AG04450 (cell line): ENCODE results near the gene EDA. TPM values are rescaled to one million over a fixed set of nuclear protein-coding genes. Genes with fewer than 3 reads are reported as not detected.

Experiments used
- CTCF ChIA-PET: fragments of 300-600, 350-600 bp; formaldehyde crosslinking; extraction: SDS; loops from one replicate; lab custom pipeline; 2022; ENCODE audit warnings: antibody characterized with exemption, inconsistent platforms; lab: Charles Lee
- POLR2A ChIA-PET: fragments of 350-600 bp; formaldehyde crosslinking; extraction: SDS; loops from one replicate; lab custom pipeline; 2021; ENCODE audit warnings: antibody characterized with exemption, inconsistent platforms; lab: Yijun Ruan, JAX
- DNase-seq: peaks from one replicate; pipeline ENCODE4 v3.0.0-alpha.2; 2011; ENCODE audit warnings: low read depth, low spot score
- H3K27ac ChIP-seq: one replicate; pipeline ENCODE4 v1.5.1; 2012; ENCODE audit warnings: low read depth, low read length, control low read depth
- H3K27me3 ChIP-seq: one replicate; pipeline ENCODE4 v1.6.0; 2012; ENCODE audit warnings: low read length; ENCODE audit not compliant: control insufficient read depth, insufficient read depth
- H3K4me3 ChIP-seq: 2 replicates; pipeline ENCODE4 v1.5.1; 2011; ENCODE audit warnings: mild to moderate bottlenecking, low read depth, low read length, control low read depth
- H3K9me3 ChIP-seq: 2 replicates; pipeline ENCODE4 v1.5.1; 2012; ENCODE audit warnings: low read length; ENCODE audit not compliant: control insufficient read depth, insufficient read depth
- CTCF ChIP-seq: IDR thresholded peaks from 2 replicates; pipeline ENCODE4 v1.5.1; 2011; ENCODE audit warnings: low read depth, low read length, control low read depth, inconsistent platforms
- polyA plus RNA-seq: library from polyadenylated mRNA; depleted of rRNA; stranded (reverse); fragments of >200 nt; gene quantifications from 2 replicates; pipeline ENCODE4 v1.2.3, GENCODE V29; 2011

EDA gene
- polyA plus RNA-seq, 1 experiment = 0.02 TPM

- H3K9me3 ChIP-seq = no peaks in the 10 kb centered on the region
- H3K4me3 ChIP-seq = no peak overlapping the region
- no peak for TF ChIP-seq CTCF
- ChIA-PET CTCF (interaction anchor here (1.4 kb wide), 1 partner anchor 428 kb away, joined by 3 read pairs; no protein-coding TSS in a partner anchor), POLR2A (no interaction called here)
- no peak for DNase-seq
- no peak overlapping the region for H3K27ac ChIP-seq
- H3K27me3 ChIP-seq = no peaks in the 10 kb centered on the region
Observed at GRCh38 chrX:69605521-69605920, 10.4 kb upstream of the EDA start.

DNA sequence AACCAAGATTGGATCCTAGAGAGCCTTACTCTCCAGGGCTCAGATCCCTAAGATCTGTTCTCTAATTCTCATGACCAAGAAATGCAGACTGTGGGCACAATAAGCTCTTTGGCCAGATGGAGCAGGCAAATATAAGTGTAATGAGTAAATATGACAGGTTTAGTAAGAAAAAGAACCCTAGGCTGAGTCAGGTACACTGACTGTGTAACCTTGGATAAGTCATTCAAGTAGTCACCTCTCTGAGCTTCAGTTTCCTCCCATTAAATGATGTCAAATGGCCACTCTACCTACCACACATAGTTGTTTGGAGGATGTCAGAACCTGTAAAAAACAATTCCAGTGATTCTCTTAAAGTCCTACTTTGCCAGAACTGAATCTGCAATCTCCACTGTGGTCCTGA is 8.3 kb upstream of the EDA start:
- CTCF ChIA-PET = no interaction called here
- no peak overlapping the region for H3K27ac ChIP-seq
- no peak for DNase-seq
- H3K4me3 ChIP-seq = no peak overlapping the region
- no peaks in the 10 kb centered on the region for H3K27me3 ChIP-seq
- POLR2A ChIA-PET = no interaction called here
- no peaks in the 10 kb centered on the region for H3K9me3 ChIP-seq
- no peak for TF ChIP-seq CTCF

DNA sequence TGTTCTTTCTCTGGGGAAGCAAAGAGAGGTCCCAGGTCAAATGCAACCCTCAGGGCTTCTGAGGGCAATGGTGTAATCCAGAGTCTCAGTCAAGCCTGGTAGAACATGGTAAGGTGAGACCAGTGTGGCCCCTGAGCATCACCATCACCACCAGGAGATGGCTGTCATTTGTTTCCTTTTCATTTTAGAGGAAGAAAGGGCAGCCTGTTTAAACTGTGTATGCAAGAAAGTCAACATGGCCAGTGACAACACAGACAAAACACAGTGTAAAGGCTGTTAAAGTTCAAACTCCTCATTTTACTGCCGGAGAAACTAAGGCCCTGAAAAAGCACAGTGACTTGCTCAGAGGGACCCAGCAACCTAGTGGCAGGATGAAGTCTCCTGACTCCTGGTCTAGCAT is 2.0 kb upstream of the EDA start:
- Histone ChIP-seq H3K9me3 (no peaks in the 10 kb centered on the region), H3K27ac (no peak overlapping the region), H3K27me3 (peaks cover 9% of the 10 kb centered on the region), H3K4me3 (no peak overlapping the region)
- ChIA-PET CTCF (interaction anchor here (0.9 kb wide), 1 partner anchor 189 kb away, joined by 3 read pairs; no protein-coding TSS in a partner anchor), POLR2A (no interaction called here)
- DNase-seq = no peak
- no peak for TF ChIP-seq CTCF

DNA sequence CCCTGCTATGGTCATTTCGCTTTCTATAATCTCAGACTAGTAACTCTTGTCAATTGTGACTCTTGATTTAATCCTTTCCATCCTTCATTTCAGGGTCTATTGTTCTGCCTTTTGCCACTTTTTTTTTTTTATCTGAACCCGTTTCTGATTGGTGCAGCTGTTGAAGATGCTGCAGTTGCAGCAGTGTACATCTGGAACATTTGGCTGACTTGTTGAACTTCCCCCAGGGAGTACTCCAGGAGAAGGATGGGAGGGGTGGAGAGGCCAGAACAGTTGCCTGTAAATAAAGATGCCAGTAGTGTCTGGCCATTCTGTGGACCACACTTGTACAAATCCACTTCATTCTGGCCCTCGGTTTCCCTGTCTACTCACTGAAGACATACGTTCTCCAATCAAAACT is 1.0 kb upstream of the EDA start:
- TF ChIP-seq CTCF = no peak
- no peaks in the 10 kb centered on the region for H3K9me3 ChIP-seq
- no peak for DNase-seq
- ChIA-PET CTCF (no interaction called here), POLR2A (no interaction called here)
- no peak overlapping the region for H3K27ac ChIP-seq
- peaks cover 9% of the 10 kb centered on the region for H3K27me3 ChIP-seq
- no peak overlapping the region for H3K4me3 ChIP-seq

DNA sequence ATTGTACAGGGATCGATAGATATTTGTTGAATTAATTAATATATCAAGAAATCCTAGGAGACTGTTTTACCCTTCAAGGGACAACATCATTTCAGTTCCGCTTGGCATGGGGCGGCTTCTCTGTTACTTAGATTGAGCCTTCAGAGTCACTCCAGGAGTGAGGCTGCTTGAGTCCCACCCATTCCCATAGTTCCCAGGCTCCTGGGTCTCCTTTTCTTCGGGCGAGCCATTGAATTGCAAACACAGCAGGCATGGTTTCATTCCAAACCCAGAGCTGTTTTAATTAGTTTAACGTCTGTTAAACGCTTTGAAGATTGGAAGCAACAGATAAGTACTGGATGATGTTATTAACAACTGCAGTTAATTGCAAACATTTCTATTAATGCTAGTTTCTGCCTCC is 571 bp upstream of the EDA start:
- DNase-seq = no peak
- Histone ChIP-seq H3K27ac (no peak overlapping the region), H3K9me3 (no peaks in the 10 kb centered on the region), H3K27me3 (peaks cover 9% of the 10 kb centered on the region), H3K4me3 (no peak overlapping the region)
- TF ChIP-seq CTCF = no peak
- CTCF ChIA-PET = no interaction called here
- POLR2A ChIA-PET = no interaction called here
